HepG2 (cell line): Measurements from ENCODE around the gene SLC19A1. TPM values are rescaled to one million over a fixed set of nuclear protein-coding genes. Genes with fewer than 3 reads are reported as not detected.
A peak's percentile ranks its signal among the peaks of the same experiment; 100 is the strongest.

Experiments used
- ATAC-seq: fragments of 200-7000 bp; cut with Tn5 transposase; 3 replicates; pipeline ENCODE4 v1.9.1; 2020; ENCODE audit warnings: mild to moderate bottlenecking, moderate library complexity
- BruUV-seq: library from RNA; stranded (reverse); fragments of 400-500 nt; replicated peaks from 2 replicates; lab custom pipeline; 2021; lab: Mats Ljungman, UMichigan
- CTCF ChIA-PET: fragments of 300-600 bp; formaldehyde crosslinking; extraction: SDS; loops from one replicate; lab custom pipeline; 2021; ENCODE audit warnings: low total read pairs, inconsistent platforms, low intra/inter-chr PET ratio; lab: Yijun Ruan, JAX
- POLR2A ChIA-PET: fragments of 350-600 bp; sonication (Branson Sonifier 250); formaldehyde crosslinking; loops from one replicate; lab custom pipeline; 2020; ENCODE audit warnings: antibody characterized with exemption, inconsistent platforms; lab: Yijun Ruan, JAX
- DNase-seq: peaks from one replicate; pipeline ENCODE4 v3.0.0-alpha.2; 2015; ENCODE audit warnings: low spot score
- FAIRE-seq: peaks from 3 replicates; lab custom pipeline; 2011; peaks lifted over from hg19 to GRCh38; lab: Jason Lieb, UNC
- H2AFZ ChIP-seq: one replicate; pipeline ENCODE4 v1.6.1; 2011; ENCODE audit warnings: low read length, inconsistent platforms
- H3K27ac ChIP-seq: fragments of 300-600 bp; 3 replicates; pipeline ENCODE4 v1.8.0; 2011; ENCODE audit warnings: mixed run types, mild to moderate bottlenecking, mixed read lengths, low read length, inconsistent platforms; ENCODE audit not compliant: insufficient read depth; ENCODE audit errors: extremely low read length
- H3K27me3 ChIP-seq, 2 experiments: fragments of 200-600 bp in 1 of 2; 2 replicates in 1 of 2; 3 replicates in 1 of 2; pipeline versions ENCODE4 v1.6.0 to v1.8.0; 2011; ENCODE audit warnings: low read length in 2 of 2, mild to moderate bottlenecking in 2 of 2, moderate library complexity in 2 of 2, inconsistent platforms in 1 of 2; ENCODE audit not compliant: insufficient read depth in 2 of 2, control insufficient read depth in 1 of 2
- H3K36me3 ChIP-seq, 2 experiments: fragments of 200-600 bp in 1 of 2; replicated peaks in 1 of 2; 2 replicates in 1 of 2; 3 replicates in 1 of 2; pipeline versions ENCODE4 v1.5.1 to v1.8.0; 2011; ENCODE audit warnings: low read length in 2 of 2, inconsistent platforms in 1 of 2; ENCODE audit not compliant: insufficient read depth in 2 of 2, control insufficient read depth in 1 of 2
- H3K4me1 ChIP-seq: 2 replicates; pipeline ENCODE4 v1.5.1; 2012; ENCODE audit warnings: low read length, inconsistent platforms; ENCODE audit not compliant: insufficient read depth
- H3K4me2 ChIP-seq: 2 replicates; pipeline ENCODE4 v1.6.0; 2011; ENCODE audit warnings: low read depth, low read length, inconsistent platforms
- H3K4me3 ChIP-seq, 3 experiments: fragments of 200-600 bp in 1 of 3; sonication (generic), shearing (Covaris generic) in 1 of 3; replicated peaks in 1 of 3; 2 replicates each; pipeline ENCODE4 v1.5.1; 2011 to 2016; ENCODE audit warnings: low read length in 3 of 3, inconsistent platforms in 2 of 3, low read depth in 2 of 3, mild to moderate bottlenecking in 2 of 3, control low read depth in 1 of 3, mixed read lengths in 1 of 3; ENCODE audit not compliant: insufficient read depth in 1 of 3
- H3K79me2 ChIP-seq: one replicate; pipeline ENCODE4 v1.6.1; 2011; ENCODE audit warnings: low read length, inconsistent platforms; ENCODE audit not compliant: insufficient read depth
- H3K9ac ChIP-seq: 2 replicates; pipeline ENCODE4 v1.6.0; 2011; ENCODE audit warnings: mild to moderate bottlenecking, low read depth, low read length, inconsistent platforms; ENCODE audit not compliant: insufficient read depth
- H3K9me3 ChIP-seq: 2 replicates; pipeline ENCODE4 v1.5.1; 2012; ENCODE audit warnings: mild to moderate bottlenecking, low read length
- H4K20me1 ChIP-seq: 2 replicates; pipeline ENCODE4 v1.6.0; 2011; ENCODE audit warnings: inconsistent platforms, mild to moderate bottlenecking, low read length, moderate library complexity; ENCODE audit not compliant: insufficient read depth
- ATM ChIP-seq: fragments of 450-650 bp; IDR thresholded peaks from 2 replicates; pipeline ENCODE4 v1.7.1; 2017; ENCODE audit warnings: mild to moderate bottlenecking, borderline replicate concordance
- FOXA1 ChIP-seq, 2 experiments: fragments of 450-650 bp in 1 of 2; sonication (generic) in 1 of 2; formaldehyde crosslinking in 1 of 2; IDR thresholded peaks; 2 replicates each; pipeline versions ENCODE4 v1.4.0 to v1.6.1; 2016 to 2020; ENCODE audit warnings: missing genetic modification reagents in 1 of 2
- FOXA3 ChIP-seq: IDR thresholded peaks from 2 replicates; pipeline ENCODE4 v1.6.1; 2016; ENCODE audit warnings: missing genetic modification reagents, missing compliant biosample characterization
- FOXP1 ChIP-seq, 2 experiments: fragments of 450-650 bp in 1 of 2; IDR thresholded peaks; 2 replicates each; pipeline ENCODE4 v1.6.1; 2017 to 2018; ENCODE audit warnings: antibody characterized with exemption in 1 of 2
- IKZF1 ChIP-seq: fragments of 450-650 bp; IDR thresholded peaks from 2 replicates; pipeline ENCODE4 v1.7.1; 2016
- KLF15 ChIP-seq: sonication (generic); formaldehyde crosslinking; IDR thresholded peaks from 2 replicates; pipeline ENCODE4 v1.8.1; 2023; ENCODE audit warnings: borderline replicate concordance, mild to moderate bottlenecking, inconsistent platforms, missing genetic modification reagents, mixed read lengths
- MNT ChIP-seq: fragments of 450-650 bp; IDR thresholded peaks from 2 replicates; pipeline ENCODE4 v1.6.1; 2016
- RAD21 ChIP-seq: fragments of 450-650 bp; formaldehyde crosslinking; IDR thresholded peaks from 2 replicates; pipeline ENCODE4 v1.5.0; 2020; ENCODE audit warnings: mild to moderate bottlenecking
- SMAD9 ChIP-seq: sonication (generic); formaldehyde crosslinking; IDR thresholded peaks from 2 replicates; pipeline ENCODE4 v1.5.1; 2020; ENCODE audit warnings: mild to moderate bottlenecking, missing genetic modification reagents
- ZNF282 ChIP-seq: fragments of 450-650 bp; IDR thresholded peaks from 2 replicates; pipeline ENCODE4 v1.6.1; 2018; ENCODE audit not compliant: partially characterized antibody
- WGBS: methylation state at CpG from one replicate; pipeline ENCODE4 v1.1.6; 2017; ENCODE audit warnings: low lambda C conversion rate; 5-methylcytosine and 5-hydroxymethylcytosine counted together
- in situ Hi-C: cut with HindIII; loops from 2 replicates; pipeline ENCODE4 v1.10.0; 2017; ENCODE audit warnings: low pct_unique_long_range_greater_than_20kb; ENCODE audit not compliant: extremely low pct_ligation_motif_present
- intact Hi-C: fragments of 100-400 bp; cut with micrococcal nuclease; formaldehyde crosslinking; loops from one replicate; pipeline ENCODE4 v1.10.0; 2022; ENCODE audit not compliant: unreplicated experiment
- polyA plus RNA-seq, 8 experiments: library from polyadenylated mRNA; depleted of rRNA in 3 of 8; stranded (reverse) in 7 of 8; unstranded in 1 of 8; fragments of >200 nt; fragmentation: Illumina TruSeq in 4 of 8; extraction: Trizol in 4 of 8; gene quantifications; 2 replicates each; pipeline versions ENCODE4 v1.2.1 to v1.2.3, GENCODE V29; 2011 to 2016; ENCODE audit warnings: low read depth in 4 of 8, missing spikeins in 1 of 8, mixed read lengths in 1 of 8; ENCODE audit not compliant: insufficient read depth in 1 of 8
- total RNA-seq, 5 experiments: library from RNA; depleted of rRNA; stranded (reverse); fragments of >200 nt; fragmentation: Illumina TruSeq; extraction: Trizol; gene quantifications; 2 replicates each; pipeline ENCODE4 v1.2.3, GENCODE V29; 2016; ENCODE audit warnings: low read depth in 1 of 5
- TF ChIP-seq, protein P1 (sequence below): sonication (generic); formaldehyde crosslinking; IDR thresholded peaks from 2 replicates; pipeline ENCODE4 v1.9.0; 2021; ENCODE audit warnings: mild to moderate bottlenecking, missing genetic modification reagents

The SLC19A1 gene
- total and polyA plus RNA-seq, 2 of the 13 experiments (the other 11 are each of a cell fraction or from before 2014, with no cell fraction given), result 21.8 to 23.0 TPM

DNA sequence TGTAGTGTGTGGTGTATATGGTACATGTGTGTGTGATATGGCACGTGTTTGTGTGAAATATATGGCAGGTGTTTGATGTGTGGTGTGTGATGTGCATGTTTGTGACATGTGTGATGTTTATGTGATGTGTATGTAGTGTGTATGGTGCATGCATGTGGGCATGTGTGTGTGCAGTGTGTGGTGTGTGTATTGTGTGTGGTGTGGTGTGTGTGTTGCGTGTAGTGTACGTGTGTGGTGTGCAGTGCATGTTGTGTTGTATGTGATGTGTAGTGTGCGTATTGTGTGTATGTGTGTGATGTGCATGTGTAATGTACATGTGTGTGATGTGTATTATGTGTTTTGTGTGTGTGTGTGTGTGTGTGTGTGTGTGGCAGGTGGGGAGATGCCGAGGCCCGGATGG lies 65.7 kb downstream of the SLC19A1 start:
- peaks cover 27% of the 10 kb centered on the region for H3K4me1 ChIP-seq
- no peaks in the 10 kb centered on the region for H3K9me3 ChIP-seq
- no peak overlapping the region for H2AFZ ChIP-seq
- ATAC-seq (no peak), FAIRE-seq (peak; percentile 46), DNase-seq (no peak)
- peaks cover 16% of the 10 kb centered on the region for H3K79me2 ChIP-seq
- H3K4me2 ChIP-seq, result no peak overlapping the region
- no TSS peak for BruUV-seq
- CTCF ChIA-PET, result no interaction called here
- peaks cover 27 to 57% of the 10 kb centered on the region in 2 experiments for H3K36me3 ChIP-seq
- WGBS, result 95% methylated on average over 6 of the region's 6 CpGs
- peak; percentile 62 for TF ChIP-seq MNT
- TF ChIP-seq, protein P1, sequence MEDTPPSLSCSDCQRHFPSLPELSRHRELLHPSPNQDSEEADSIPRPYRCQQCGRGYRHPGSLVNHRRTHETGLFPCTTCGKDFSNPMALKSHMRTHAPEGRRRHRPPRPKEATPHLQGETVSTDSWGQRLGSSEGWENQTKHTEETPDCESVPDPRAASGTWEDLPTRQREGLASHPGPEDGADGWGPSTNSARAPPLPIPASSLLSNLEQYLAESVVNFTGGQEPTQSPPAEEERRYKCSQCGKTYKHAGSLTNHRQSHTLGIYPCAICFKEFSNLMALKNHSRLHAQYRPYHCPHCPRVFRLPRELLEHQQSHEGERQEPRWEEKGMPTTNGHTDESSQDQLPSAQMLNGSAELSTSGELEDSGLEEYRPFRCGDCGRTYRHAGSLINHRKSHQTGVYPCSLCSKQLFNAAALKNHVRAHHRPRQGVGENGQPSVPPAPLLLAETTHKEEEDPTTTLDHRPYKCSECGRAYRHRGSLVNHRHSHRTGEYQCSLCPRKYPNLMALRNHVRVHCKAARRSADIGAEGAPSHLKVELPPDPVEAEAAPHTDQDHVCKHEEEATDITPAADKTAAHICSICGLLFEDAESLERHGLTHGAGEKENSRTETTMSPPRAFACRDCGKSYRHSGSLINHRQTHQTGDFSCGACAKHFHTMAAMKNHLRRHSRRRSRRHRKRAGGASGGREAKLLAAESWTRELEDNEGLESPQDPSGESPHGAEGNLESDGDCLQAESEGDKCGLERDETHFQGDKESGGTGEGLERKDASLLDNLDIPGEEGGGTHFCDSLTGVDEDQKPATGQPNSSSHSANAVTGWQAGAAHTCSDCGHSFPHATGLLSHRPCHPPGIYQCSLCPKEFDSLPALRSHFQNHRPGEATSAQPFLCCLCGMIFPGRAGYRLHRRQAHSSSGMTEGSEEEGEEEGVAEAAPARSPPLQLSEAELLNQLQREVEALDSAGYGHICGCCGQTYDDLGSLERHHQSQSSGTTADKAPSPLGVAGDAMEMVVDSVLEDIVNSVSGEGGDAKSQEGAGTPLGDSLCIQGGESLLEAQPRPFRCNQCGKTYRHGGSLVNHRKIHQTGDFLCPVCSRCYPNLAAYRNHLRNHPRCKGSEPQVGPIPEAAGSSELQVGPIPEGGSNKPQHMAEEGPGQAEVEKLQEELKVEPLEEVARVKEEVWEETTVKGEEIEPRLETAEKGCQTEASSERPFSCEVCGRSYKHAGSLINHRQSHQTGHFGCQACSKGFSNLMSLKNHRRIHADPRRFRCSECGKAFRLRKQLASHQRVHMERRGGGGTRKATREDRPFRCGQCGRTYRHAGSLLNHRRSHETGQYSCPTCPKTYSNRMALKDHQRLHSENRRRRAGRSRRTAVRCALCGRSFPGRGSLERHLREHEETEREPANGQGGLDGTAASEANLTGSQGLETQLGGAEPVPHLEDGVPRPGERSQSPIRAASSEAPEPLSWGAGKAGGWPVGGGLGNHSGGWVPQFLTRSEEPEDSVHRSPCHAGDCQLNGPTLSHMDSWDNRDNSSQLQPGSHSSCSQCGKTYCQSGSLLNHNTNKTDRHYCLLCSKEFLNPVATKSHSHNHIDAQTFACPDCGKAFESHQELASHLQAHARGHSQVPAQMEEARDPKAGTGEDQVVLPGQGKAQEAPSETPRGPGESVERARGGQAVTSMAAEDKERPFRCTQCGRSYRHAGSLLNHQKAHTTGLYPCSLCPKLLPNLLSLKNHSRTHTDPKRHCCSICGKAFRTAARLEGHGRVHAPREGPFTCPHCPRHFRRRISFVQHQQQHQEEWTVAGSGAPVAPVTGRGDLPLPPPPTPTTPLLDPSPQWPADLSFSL (CRISPR knock-in tag), result peak; percentile 70; the same call in 1 of the 2 replicates
- no peak for TF ChIP-seq RAD21
- TF ChIP-seq FOXA1 (IDR thresholded peaks at IDR 0.05), result 0 out of 2 replicates have a peak, but pooled peaks have one; percentile 22
- no peak for TF ChIP-seq FOXA1 (CRISPR knock-in tag; IDR thresholded peaks at IDR 0.05)
- TF ChIP-seq KLF15 (CRISPR knock-in tag), result no peak
- 0 out of 2 replicates have a peak, but pooled peaks have one; percentile 7 for TF ChIP-seq ATM
- TF ChIP-seq IKZF1, result peak; percentile 59; the same call in 1 of the 2 replicates
- TF ChIP-seq FOXP1 (IDR thresholded peaks at IDR 0.05), result peak; percentile 37; the same call in 1 of the 2 replicates
- no peak for TF ChIP-seq FOXP1 (CRISPR knock-in tag; IDR thresholded peaks at IDR 0.05)
- no peak for TF ChIP-seq SMAD9
- TF ChIP-seq ZNF282, result peak; percentile 19
- no peak for TF ChIP-seq FOXA3
- intact Hi-C loops (no loop called here), in situ Hi-C loops (no loop called here)
- no peaks in the 10 kb centered on the region for H3K27me3 ChIP-seq
- no peaks in the 10 kb centered on the region for H4K20me1 ChIP-seq
- H3K9ac ChIP-seq, result no peak overlapping the region
- POLR2A ChIA-PET, result no interaction called here
- no peak overlapping the region for H3K27ac ChIP-seq
- H3K4me3 ChIP-seq, result no peak overlapping the region
